Neural cell (in vitro differentiated cells): ENCODE results near the gene ASCL4.

Experiments used
- CTCF ChIP-seq: fragments of 450-650 bp; IDR thresholded peaks from 2 replicates; pipeline ENCODE4 v1.5.1; 2014; ENCODE audit warnings: antibody characterized with exemption, mild to moderate bottlenecking, moderate library complexity; ENCODE audit not compliant: poor library complexity, severe bottlenecking
- EP300 ChIP-seq: fragments of 450-650 bp; conservative IDR thresholded peaks from 2 replicates; pipeline ENCODE4 v1.6.1; 2014; ENCODE audit warnings: antibody characterized with exemption, mild to moderate bottlenecking, moderate library complexity; ENCODE audit not compliant: poor library complexity, severe bottlenecking
- RAD21 ChIP-seq: fragments of 450-650 bp; conservative IDR thresholded peaks from 2 replicates; pipeline ENCODE4 v1.6.1; 2014; ENCODE audit warnings: antibody characterized with exemption, mild to moderate bottlenecking, moderate library complexity
- TAF1 ChIP-seq: IDR thresholded peaks from 2 replicates; pipeline ENCODE4 v1.6.1; 2012; ENCODE audit warnings: low read depth

- TF ChIP-seq CTCF (no peak), EP300 (no peak), TAF1 (no peak), RAD21 (no peak)
Observed at GRCh38 chr12:107759410-107759809, 15.1 kb upstream of the ASCL4 start.
